Measurements from ENCODE around the gene FHIT. TPM values are rescaled to one million over a fixed set of nuclear protein-coding genes. Genes with fewer than 3 reads are reported as not detected.

Gene FHIT
- total and polyA plus RNA-seq, 2 experiments from 2014 or later, result 0.22 to 0.90 TPM

GRCh38 chr3:59862686-59863085, 1388.6 kb downstream of the FHIT start:
- H3K27me3 ChIP-seq (replicated peaks; ENCODE audit: insufficient read depth), result no peaks in the 10 kb centered on the region
- H3F3A ChIP-seq (ENCODE audit: insufficient read depth), result no peaks in the 10 kb centered on the region
- no peak overlapping the region for H2AFZ ChIP-seq
- TF ChIP-seq EZH2phosphoT487 (IDR thresholded peaks at IDR 0.05; ENCODE audit: insufficient read depth, low read depth) (no peak), EZH2 (IDR thresholded peaks at IDR 0.05; ENCODE audit: insufficient read depth, poor library complexity, severe bottlenecking) (no peak)
- DNase-seq, result peak; percentile 10
- no peaks in the 10 kb centered on the region for H3K4me1 ChIP-seq (ENCODE audit: insufficient read depth)
- H4K20me1 ChIP-seq (ENCODE audit: insufficient read depth), result no peaks in the 10 kb centered on the region
- no peak overlapping the region for H3K9ac ChIP-seq
- H3K27ac ChIP-seq, result no peak overlapping the region
- in situ Hi-C loops (cut with MboI), result loop anchor here (25.0 kb wide), 3 partner anchors 275 to 1050 kb away; no protein-coding TSS in a partner anchor
- no peaks in the 10 kb centered on the region for H3K79me2 ChIP-seq (ENCODE audit: insufficient read depth)
- no peaks in the 10 kb centered on the region for H3K36me3 ChIP-seq (ENCODE audit: low read depth)
- H3K4me2 ChIP-seq (ENCODE audit: unreplicated experiment), result no peak overlapping the region
- 75 to 82% methylated on average over 6 of the region's 6 CpGs for WGBS, 2 experiments (ENCODE audit: low coverage in 1 of 2, low lambda C conversion rate in 2 of 2, missing lambda C conversion rate in 2 of 2)
- no peaks in the 10 kb centered on the region for H3K9me2 ChIP-seq (ENCODE audit: insufficient read depth)
- no peaks in the 10 kb centered on the region for H3K9me3 ChIP-seq (ENCODE audit: low read depth)
- H3K4me3 ChIP-seq, result no peak overlapping the region

DNA sequence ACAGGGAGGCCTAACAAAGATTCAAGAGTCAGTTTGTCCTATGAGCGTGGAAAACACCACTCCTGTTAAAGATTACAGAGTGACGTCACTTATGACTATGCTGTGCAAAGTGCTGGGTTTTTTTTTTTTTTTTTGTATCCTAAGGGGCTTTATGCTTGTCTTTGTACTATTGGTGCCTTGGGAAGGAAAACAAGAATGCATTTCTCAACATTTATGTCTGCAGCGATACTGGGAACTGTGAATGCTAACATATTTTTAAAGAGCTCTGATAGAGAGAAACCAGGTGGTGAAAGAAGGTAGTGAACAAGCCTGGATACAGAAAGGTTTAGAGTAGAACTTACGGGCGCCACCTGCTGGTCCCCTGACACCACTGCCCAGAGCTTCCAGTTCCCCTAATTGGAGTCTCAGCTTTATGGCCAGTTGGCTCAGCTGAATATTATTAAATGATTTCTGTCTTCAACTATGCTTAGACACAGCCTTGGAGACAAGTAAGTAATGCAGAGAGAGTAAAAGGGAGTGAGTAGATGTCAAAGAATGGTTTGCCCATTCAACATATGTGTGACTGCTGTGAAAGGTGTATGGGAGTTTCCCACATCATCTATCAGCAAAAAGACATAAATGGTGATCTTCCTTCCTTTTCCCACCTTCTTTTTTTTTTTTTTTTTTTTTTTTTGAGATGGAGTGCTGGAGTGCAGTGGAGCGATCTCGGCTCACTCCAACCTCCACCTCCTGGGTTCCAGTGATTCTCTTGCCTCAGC, 1393.5 kb downstream of the FHIT start:
- H3K4me1 ChIP-seq (ENCODE audit: insufficient read depth), result no peaks in the 10 kb centered on the region
- TF ChIP-seq EZH2phosphoT487 (IDR thresholded peaks at IDR 0.05; ENCODE audit: insufficient read depth, low read depth), result no peak
- TF ChIP-seq EZH2 (IDR thresholded peaks at IDR 0.05; ENCODE audit: insufficient read depth, poor library complexity, severe bottlenecking), result no peak
- in situ Hi-C loops (cut with MboI), result loop anchor here (25.0 kb wide), 3 partner anchors 270 to 1045 kb away; no protein-coding TSS in a partner anchor
- 17 to 19% methylated on average over 7 of the region's 7 CpGs for WGBS, 2 experiments (ENCODE audit: low coverage in 1 of 2, low lambda C conversion rate in 2 of 2, missing lambda C conversion rate in 2 of 2)
- H3F3A ChIP-seq (ENCODE audit: insufficient read depth), result no peaks in the 10 kb centered on the region
- H3K4me2 ChIP-seq (ENCODE audit: unreplicated experiment), result peak overlapping the region; percentile 40
- no peak overlapping the region; the same call in 1 of the 2 replicates for H2AFZ ChIP-seq
- no peaks in the 10 kb centered on the region for H3K9me2 ChIP-seq (ENCODE audit: insufficient read depth)
- DNase-seq, result peak; percentile 89
- H3K36me3 ChIP-seq (ENCODE audit: low read depth), result no peaks in the 10 kb centered on the region
- H3K4me3 ChIP-seq, result 0 out of 2 replicates have a peak overlapping the region, but pooled peaks have one; percentile 19
- H3K79me2 ChIP-seq (ENCODE audit: insufficient read depth), result no peaks in the 10 kb centered on the region
- no peak overlapping the region for H3K9ac ChIP-seq
- no peaks in the 10 kb centered on the region for H3K9me3 ChIP-seq (ENCODE audit: low read depth)
- H4K20me1 ChIP-seq (ENCODE audit: insufficient read depth), result no peaks in the 10 kb centered on the region
- no peak overlapping the region for H3K27ac ChIP-seq
- H3K27me3 ChIP-seq (replicated peaks; ENCODE audit: insufficient read depth), result no peaks in the 10 kb centered on the region

- H3K36me3 ChIP-seq (ENCODE audit: low read depth), result no peaks in the 10 kb centered on the region
- H3F3A ChIP-seq (ENCODE audit: insufficient read depth), result no peaks in the 10 kb centered on the region
- TF ChIP-seq EZH2phosphoT487 (IDR thresholded peaks at IDR 0.05; ENCODE audit: insufficient read depth, low read depth), result no peak
- no peak for TF ChIP-seq EZH2 (IDR thresholded peaks at IDR 0.05; ENCODE audit: insufficient read depth, poor library complexity, severe bottlenecking)
- no peak overlapping the region for H3K4me3 ChIP-seq
- no peak overlapping the region for H3K27ac ChIP-seq
- H3K79me2 ChIP-seq (ENCODE audit: insufficient read depth), result no peaks in the 10 kb centered on the region
- no peaks in the 10 kb centered on the region for H3K9me2 ChIP-seq (ENCODE audit: insufficient read depth)
- in situ Hi-C loops (cut with MboI), result loop anchor here (25.0 kb wide), 3 partner anchors 270 to 1045 kb away; no protein-coding TSS in a partner anchor
- no peaks in the 10 kb centered on the region for H4K20me1 ChIP-seq (ENCODE audit: insufficient read depth)
- no peaks in the 10 kb centered on the region for H3K27me3 ChIP-seq (replicated peaks; ENCODE audit: insufficient read depth)
- H3K4me1 ChIP-seq (ENCODE audit: insufficient read depth), result no peaks in the 10 kb centered on the region
- peak overlapping the region; percentile 40 for H3K4me2 ChIP-seq (ENCODE audit: unreplicated experiment)
- no peak overlapping the region; the same call in 1 of the 2 replicates for H2AFZ ChIP-seq
- H3K9me3 ChIP-seq (ENCODE audit: low read depth), result no peaks in the 10 kb centered on the region
- no peak overlapping the region for H3K9ac ChIP-seq
- 77% methylated on average over 7 of the region's 7 CpGs for WGBS, 2 experiments (ENCODE audit: low coverage in 1 of 2, low lambda C conversion rate in 2 of 2, missing lambda C conversion rate in 2 of 2)
- no peak for DNase-seq
Measured at GRCh38 chr3:59856934-59857460, 1394.3 kb downstream of the FHIT start.

DNA sequence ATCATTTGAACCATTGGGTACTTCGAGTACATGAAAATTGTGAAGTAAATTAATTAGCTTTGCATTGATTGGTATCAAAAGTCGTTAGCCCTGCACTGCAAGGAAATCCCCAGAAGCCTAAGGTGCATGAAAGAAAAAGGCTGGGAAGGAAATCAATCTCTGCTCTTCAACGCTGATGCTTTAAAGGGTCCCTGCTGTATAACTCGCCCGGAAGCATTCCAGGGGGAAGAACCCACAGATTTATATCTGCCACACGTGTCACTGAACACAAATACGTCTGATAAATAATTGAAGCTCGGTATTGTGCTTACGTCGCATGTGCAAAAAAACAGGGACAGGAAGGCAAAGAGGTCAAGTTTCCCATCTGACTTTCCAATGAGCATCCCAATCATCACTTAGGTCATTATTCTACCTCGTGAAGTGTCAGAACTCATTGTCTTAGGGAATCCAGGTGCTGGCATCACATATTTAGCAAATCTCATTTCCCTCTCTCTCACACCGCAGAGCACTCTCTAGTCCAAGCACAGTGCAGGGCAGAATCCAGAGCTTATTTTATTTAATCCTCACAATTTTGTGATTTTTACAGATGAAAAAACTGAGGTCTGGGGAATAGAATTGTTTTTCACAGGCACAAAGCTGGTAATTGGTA, 1397.1 kb downstream of the FHIT start:
- H3K79me2 ChIP-seq (ENCODE audit: insufficient read depth), result no peaks in the 10 kb centered on the region
- no peak overlapping the region for H3K27ac ChIP-seq
- H3K27me3 ChIP-seq (replicated peaks; ENCODE audit: insufficient read depth), result no peaks in the 10 kb centered on the region
- no peak overlapping the region for H2AFZ ChIP-seq
- no peaks in the 10 kb centered on the region for H3F3A ChIP-seq (ENCODE audit: insufficient read depth)
- 83 to 84% methylated on average over 12 of the region's 12 CpGs for WGBS, 2 experiments (ENCODE audit: low coverage in 1 of 2, low lambda C conversion rate in 2 of 2, missing lambda C conversion rate in 2 of 2)
- H3K9ac ChIP-seq, result no peak overlapping the region
- H3K4me1 ChIP-seq (ENCODE audit: insufficient read depth), result no peaks in the 10 kb centered on the region
- H3K9me2 ChIP-seq (ENCODE audit: insufficient read depth), result no peaks in the 10 kb centered on the region
- no peak overlapping the region for H3K4me3 ChIP-seq
- H4K20me1 ChIP-seq (ENCODE audit: insufficient read depth), result no peaks in the 10 kb centered on the region
- no peak for TF ChIP-seq EZH2 (IDR thresholded peaks at IDR 0.05; ENCODE audit: insufficient read depth, poor library complexity, severe bottlenecking)
- no peak for TF ChIP-seq EZH2phosphoT487 (IDR thresholded peaks at IDR 0.05; ENCODE audit: insufficient read depth, low read depth)
- in situ Hi-C loops (cut with MboI), result loop anchor here (25.0 kb wide), 3 partner anchors 267 to 1042 kb away; no protein-coding TSS in a partner anchor
- DNase-seq, result no peak
- no peaks in the 10 kb centered on the region for H3K36me3 ChIP-seq (ENCODE audit: low read depth)
- no peak overlapping the region for H3K4me2 ChIP-seq (ENCODE audit: unreplicated experiment)
- H3K9me3 ChIP-seq (ENCODE audit: low read depth), result no peaks in the 10 kb centered on the region

Measured in GM23248 (cell line).